CD4-positive, alpha-beta T cell (primary cell): Measurements from ENCODE around the gene STUB1. TPM values are rescaled to one million over a fixed set of nuclear protein-coding genes. Genes with fewer than 3 reads are reported as not detected.

ENCODE experiments used
- ATAC-seq: fragments of 200-7000 bp; cut with Tn5 transposase; one replicate; pipeline ENCODE4 v1.10.0; 2022; ENCODE audit warnings: mild to moderate bottlenecking; ENCODE audit not compliant: poor library complexity
- CTCF ChIA-PET: fragments of 350-600 bp; sonication (Branson Sonifier 250); formaldehyde crosslinking; loops from one replicate; lab custom pipeline; 2021; ENCODE audit warnings: antibody characterized with exemption, inconsistent platforms; lab: Charles Lee
- POLR2A ChIA-PET: fragments of 350-600 bp; sonication (Branson Sonifier 250); formaldehyde crosslinking; loops from one replicate; lab custom pipeline; 2021; ENCODE audit warnings: antibody characterized with exemption, inconsistent platforms; lab: Charles Lee
- DNase-seq, 14 experiments: peaks; one replicate each; pipeline ENCODE4 v3.0.0-alpha.2; 2013 to 2020; ENCODE audit warnings: mixed read lengths in 2 of 14
- H3K27ac ChIP-seq, 2 donors: one replicate each; pipeline versions ENCODE4 v1.5.1 to v1.7.0; 2013; ENCODE audit warnings: low read length in 2 of 2, low read depth in 1 of 2, mild to moderate bottlenecking in 1 of 2
- H3K27me3 ChIP-seq, 2 experiments: 1 replicate in 1 of 2; 2 replicates in 1 of 2; pipeline versions ENCODE4 v1.6.1 to v1.7.0; 2013; ENCODE audit warnings: low read length in 2 of 2, control low read depth in 1 of 2, mild to moderate bottlenecking in 1 of 2, moderate library complexity in 1 of 2; ENCODE audit not compliant: insufficient read depth in 2 of 2, control insufficient read depth in 1 of 2
- H3K36me3 ChIP-seq: one replicate; pipeline ENCODE4 v1.6.1; 2013; ENCODE audit warnings: low read length, control low read depth; ENCODE audit not compliant: insufficient read depth
- H3K4me1 ChIP-seq: one replicate; pipeline ENCODE4 v1.6.1; 2013; ENCODE audit warnings: low read length, control low read depth; ENCODE audit not compliant: insufficient read depth
- H3K4me3 ChIP-seq: one replicate; pipeline ENCODE4 v1.5.1; 2013; ENCODE audit warnings: mild to moderate bottlenecking, low read length, moderate library complexity
- H3K9me3 ChIP-seq, 2 experiments: 1 replicate in 1 of 2; 2 replicates in 1 of 2; pipeline versions ENCODE4 v1.6.1 to v1.7.0; 2013; ENCODE audit warnings: low read length in 2 of 2, mild to moderate bottlenecking in 2 of 2, control low read depth in 1 of 2, moderate library complexity in 1 of 2; ENCODE audit not compliant: control insufficient read depth in 1 of 2, insufficient read depth in 1 of 2
- H3K27ac Mint-ChIP-seq: one replicate; pipeline ENCODE4 v1.8.0; 2020; ENCODE audit warnings: mixed read lengths
- H3K27me3 Mint-ChIP-seq: one replicate; pipeline ENCODE4 v1.8.0; 2021; ENCODE audit warnings: mixed read lengths
- H3K36me3 Mint-ChIP-seq: one replicate; pipeline ENCODE4 v1.8.0; 2021; ENCODE audit warnings: low read depth, mixed read lengths
- H3K4me1 Mint-ChIP-seq: one replicate; pipeline ENCODE4 v1.8.0; 2021; ENCODE audit warnings: low read depth, mixed read lengths
- H3K4me3 Mint-ChIP-seq: one replicate; pipeline ENCODE4 v1.8.0; 2020; ENCODE audit warnings: mild to moderate bottlenecking, mixed read lengths
- H3K9me3 Mint-ChIP-seq: one replicate; pipeline ENCODE4 v1.8.0; 2020; ENCODE audit warnings: mixed read lengths
- intact Hi-C, 2 experiments: fragments of 100-400 bp; cut with DNase I in 1 of 2; cut with micrococcal nuclease in 1 of 2; formaldehyde crosslinking; loops; one replicate each; pipeline versions ENCODE4 v1.15.1 to v1.9.0; 2023 to 2025; cut with DNase I, micrococcal nuclease
- total RNA-seq, 174 experiments: library from RNA in 2 of 174; stranded (reverse) in 2 of 174; gene quantifications; one replicate each; pipeline ENCODE4 v1.2.3 and lab custom pipeline; 2021 to 2026
- TF ChIP-seq, protein P1 (sequence below): fragments of 200-600 bp; IDR thresholded peaks from one replicate; pipeline ENCODE4 v1.8.0; 2022; ENCODE audit warnings: antibody characterized with exemption, mild to moderate bottlenecking

The STUB1 gene
- total RNA-seq, 2 experiments from 2014 or later, result 46.9 to 53.9 TPM

DNA sequence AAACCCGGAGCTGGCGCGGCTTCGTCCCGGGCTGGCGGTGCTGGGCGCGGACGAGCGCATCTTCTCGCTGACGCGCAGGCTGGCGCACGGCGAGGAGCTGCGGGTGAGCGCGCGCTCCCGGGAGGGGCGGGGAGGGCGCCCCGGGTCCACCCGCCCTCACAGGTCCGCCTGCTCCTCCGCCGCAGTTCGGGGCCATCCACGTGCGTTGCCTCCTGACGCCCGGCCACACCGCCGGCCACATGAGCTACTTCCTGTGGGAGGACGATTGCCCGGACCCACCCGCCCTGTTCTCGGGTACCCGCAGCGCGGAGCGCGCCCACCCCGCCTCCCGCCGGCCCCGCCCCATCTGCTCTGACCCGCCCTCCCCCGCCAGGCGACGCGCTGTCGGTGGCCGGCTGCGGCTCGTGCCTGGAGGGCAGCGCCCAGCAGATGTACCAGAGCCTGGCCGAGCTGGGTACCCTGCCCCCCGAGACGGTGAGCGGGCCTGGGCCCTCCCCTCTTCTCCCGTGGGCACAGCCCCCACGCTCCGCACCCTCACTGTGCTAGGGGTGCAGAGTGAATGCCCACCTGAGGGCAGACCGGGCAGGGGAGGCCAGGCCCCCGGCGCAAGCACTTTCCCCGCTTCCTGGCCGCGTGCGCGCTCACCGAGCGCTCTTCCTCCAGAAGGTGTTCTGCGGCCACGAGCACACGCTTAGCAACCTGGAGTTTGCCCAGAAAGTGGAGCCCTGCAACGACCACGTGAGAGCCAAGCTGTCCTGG is 48.1 kb downstream of the STUB1 start:
- H3K4me1 ChIP-seq, result peaks cover 26% of the 10 kb centered on the region
- ATAC-seq, result peak; percentile 74
- peak overlapping the region; percentile 41 for H3K4me3 ChIP-seq
- no peak overlapping the region for H3K27ac Mint-ChIP-seq
- peaks cover 4% of the 10 kb centered on the region for H3K36me3 ChIP-seq
- intact Hi-C loops, result loop anchor here in 1 of 2 experiments (2.0 kb wide), 1 partner anchor 14 kb away; the partner anchor contains the start of gene METRN
- POLR2A ChIA-PET, result interaction anchor here (0.6 to 5.0 kb wide), 10 partner anchors 8 to 200 kb away, joined by 3 to 30 read pairs (median 4); partner anchors contain the start of genes CAPN15, CHTF18, CIAO3 and METRN
- H3K4me3 Mint-ChIP-seq, result peak overlapping the region; percentile 38
- CTCF ChIA-PET, result interaction anchor here (0.9 kb wide), 1 partner anchor 13 kb away, joined by 3 read pairs; the partner anchor contains the start of gene CIAO3
- H3K9me3 ChIP-seq, result no peaks in the 10 kb centered on the region
- TF ChIP-seq, protein P1, sequence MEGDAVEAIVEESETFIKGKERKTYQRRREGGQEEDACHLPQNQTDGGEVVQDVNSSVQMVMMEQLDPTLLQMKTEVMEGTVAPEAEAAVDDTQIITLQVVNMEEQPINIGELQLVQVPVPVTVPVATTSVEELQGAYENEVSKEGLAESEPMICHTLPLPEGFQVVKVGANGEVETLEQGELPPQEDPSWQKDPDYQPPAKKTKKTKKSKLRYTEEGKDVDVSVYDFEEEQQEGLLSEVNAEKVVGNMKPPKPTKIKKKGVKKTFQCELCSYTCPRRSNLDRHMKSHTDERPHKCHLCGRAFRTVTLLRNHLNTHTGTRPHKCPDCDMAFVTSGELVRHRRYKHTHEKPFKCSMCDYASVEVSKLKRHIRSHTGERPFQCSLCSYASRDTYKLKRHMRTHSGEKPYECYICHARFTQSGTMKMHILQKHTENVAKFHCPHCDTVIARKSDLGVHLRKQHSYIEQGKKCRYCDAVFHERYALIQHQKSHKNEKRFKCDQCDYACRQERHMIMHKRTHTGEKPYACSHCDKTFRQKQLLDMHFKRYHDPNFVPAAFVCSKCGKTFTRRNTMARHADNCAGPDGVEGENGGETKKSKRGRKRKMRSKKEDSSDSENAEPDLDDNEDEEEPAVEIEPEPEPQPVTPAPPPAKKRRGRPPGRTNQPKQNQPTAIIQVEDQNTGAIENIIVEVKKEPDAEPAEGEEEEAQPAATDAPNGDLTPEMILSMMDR, result no peak
- DNase-seq, result peak in 12 of 14 experiments; percentile 42 to 92 (median 56)
- no peaks in the 10 kb centered on the region for H3K9me3 Mint-ChIP-seq
- peaks cover 6% of the 10 kb centered on the region for H3K36me3 Mint-ChIP-seq
- H3K27me3 Mint-ChIP-seq, result no peaks in the 10 kb centered on the region
- no peak overlapping the region for H3K27ac ChIP-seq
- no peaks in the 10 kb centered on the region for H3K27me3 ChIP-seq
- H3K4me1 Mint-ChIP-seq, result no peaks in the 10 kb centered on the region

- intact Hi-C loops, result loop anchor here in 1 of 2 experiments (2.0 kb wide), 1 partner anchor 14 kb away; the partner anchor contains the start of gene METRN
- TF ChIP-seq, protein P1, result no peak
- ChIA-PET POLR2A (interaction anchor here (0.9 to 5.0 kb wide), 4 partner anchors 10 to 33 kb away, joined by 5 to 30 read pairs (median 14); partner anchors contain the start of genes CIAO3 and METRN), CTCF (interaction anchor here (0.9 to 1.9 kb wide), 2 partner anchors 12 to 17 kb away, joined by 3 to 5 read pairs; partner anchors contain the start of gene CIAO3)
- Histone ChIP-seq H3K27me3 (no peaks in the 10 kb centered on the region), H3K36me3 (peaks cover 11% of the 10 kb centered on the region), H3K9me3 (no peaks in the 10 kb centered on the region), H3K27ac (no peak overlapping the region), H3K4me3 (peak overlapping the region; percentile 41), H3K4me1 (peaks cover 23% of the 10 kb centered on the region)
- Mint-ChIP-seq H3K4me3 (peak overlapping the region; percentile 60), H3K9me3 (no peaks in the 10 kb centered on the region), H3K4me1 (no peaks in the 10 kb centered on the region), H3K36me3 (peaks cover 6% of the 10 kb centered on the region), H3K27ac (no peak overlapping the region), H3K27me3 (no peaks in the 10 kb centered on the region)
- no peak for ATAC-seq
- peak in 1 of 14 experiments; percentile 33 for DNase-seq
Measured at GRCh38 chr16:728890-729744, 48.9 kb downstream of the STUB1 start.
